Omental fat pad (tissue), 4 donors: Measurements from ENCODE around the gene SDSL. TPM values are rescaled to one million over a fixed set of nuclear protein-coding genes. Genes with fewer than 3 reads are reported as not detected.

Experiments used
- ATAC-seq: fragments of 150-250 bp; one replicate; pipeline ENCODE4 v1.9.1; 2016; ENCODE audit warnings: mild to moderate bottlenecking, moderate library complexity; ENCODE audit not compliant: low FRiP score
- DNase-seq: peaks from one replicate; pipeline ENCODE4 v3.0.0-alpha.2; 2019; ENCODE audit warnings: low spot score
- CTCF ChIP-seq, 3 donors: fragments of 450-650 bp; IDR thresholded peaks; one replicate each; pipeline ENCODE4 v1.5.1; 2016 to 2017; ENCODE audit warnings: antibody characterized with exemption in 3 of 3, mild to moderate bottlenecking in 3 of 3, moderate library complexity in 2 of 3
- total RNA-seq, 4 donors: library from RNA; depleted of rRNA; stranded (reverse); fragments of >200 nt; gene quantifications; one replicate each; pipeline ENCODE4 v1.1.0, GENCODE V29; 2016

Gene SDSL
- total RNA-seq, 4 donors from 2014 or later = 2.1 to 6.0 (median 4.1) TPM

GRCh38 chr12:113476176-113476986 lies 54.2 kb downstream of the SDSL start:
- DNase-seq = no peak
- no peak for ATAC-seq
- no peak for TF ChIP-seq CTCF (IDR thresholded peaks at IDR 0.05)

- TF ChIP-seq CTCF (IDR thresholded peaks at IDR 0.05) = no peak
- DNase-seq = no peak
- ATAC-seq = no peak
Observed at GRCh38 chr12:113477171-113477841, 55.1 kb downstream of the SDSL start.

GRCh38 chr12:113477842-113478215 lies 55.6 kb downstream of the SDSL start:
- no peak for ATAC-seq
- TF ChIP-seq CTCF (IDR thresholded peaks at IDR 0.05) = no peak
- no peak for DNase-seq

- DNase-seq = no peak
- ATAC-seq = no peak
- TF ChIP-seq CTCF (IDR thresholded peaks at IDR 0.05) = no peak
Observed at GRCh38 chr12:113478351-113479011, 56.3 kb downstream of the SDSL start.

- TF ChIP-seq CTCF (IDR thresholded peaks at IDR 0.05) = no peak
- no peak for ATAC-seq
- no peak for DNase-seq
Observed at GRCh38 chr12:113479216-113479589, 57.0 kb downstream of the SDSL start.

GRCh38 chr12:113479590-113480335 lies 57.6 kb downstream of the SDSL start:
- no peak for TF ChIP-seq CTCF (IDR thresholded peaks at IDR 0.05)
- ATAC-seq (no peak), DNase-seq (no peak)
